Fibroblast of skin of back (primary cell): Measurements from ENCODE around the gene PLA2G12A.
"Not testable (repeated sequence)": the region's sequence is repeated elsewhere in the genome, so short reads cannot be mapped to it uniquely, and the experiment has no call there.

Experiments
- DNase-seq: peaks from one replicate; pipeline ENCODE4 v3.0.0-alpha.2; 2013

The PLA2G12A gene

GRCh38 chr4:109728385-109728784 lies 1.5 kb downstream of the PLA2G12A start:
- DNase-seq = no peak

DNA sequence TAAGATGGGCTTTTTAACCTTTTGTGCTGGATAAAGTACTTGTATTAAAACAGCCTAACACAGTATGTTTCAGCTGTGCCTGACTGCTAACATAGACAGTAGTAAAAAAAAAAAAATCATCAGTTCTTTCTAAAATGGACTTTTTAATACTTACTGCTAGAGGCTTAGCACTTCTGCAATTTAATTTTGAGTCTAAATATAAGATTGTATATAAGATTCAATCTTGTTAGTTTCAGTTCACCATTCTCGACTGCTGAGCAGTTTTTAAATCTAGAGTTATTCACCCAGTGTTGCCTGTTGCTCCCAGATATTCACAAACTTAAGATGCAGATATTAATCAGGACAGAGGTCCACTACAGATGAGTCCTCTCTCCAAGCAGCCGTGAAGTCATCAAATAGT lies 6.8 kb downstream of the PLA2G12A start:
- no peak for DNase-seq

- no peak for DNase-seq
Observed at GRCh38 chr4:109722357-109722756, 7.5 kb downstream of the PLA2G12A start.

GRCh38 chr4:109721033-109721432 lies 8.8 kb downstream of the PLA2G12A start:
- peak; percentile 54 for DNase-seq

GRCh38 chr4:109719604-109720003 lies 10.3 kb downstream of the PLA2G12A start:
- no peak for DNase-seq

- DNase-seq = no peak
Observed at GRCh38 chr4:109718759-109719158, 11.1 kb downstream of the PLA2G12A start.

DNA sequence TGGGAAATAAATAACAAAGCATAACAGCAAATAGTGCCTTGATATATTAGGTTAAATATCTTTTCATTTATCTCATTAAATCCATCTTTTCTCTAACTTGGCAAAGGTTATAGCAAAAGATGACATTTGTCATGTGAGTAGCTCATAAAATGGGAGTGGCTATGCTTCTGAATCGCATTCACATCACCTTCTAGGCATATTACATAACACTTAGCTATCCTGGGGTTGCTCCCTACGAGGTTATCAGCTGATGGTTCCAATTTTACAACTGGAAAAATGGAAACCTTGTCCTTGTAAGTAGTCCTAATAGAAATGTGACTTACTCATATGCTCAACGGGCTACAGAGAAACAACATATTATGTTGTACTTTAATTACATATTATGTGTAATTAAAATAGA lies 16.4 kb downstream of the PLA2G12A start:
- DNase-seq = no peak

DNA sequence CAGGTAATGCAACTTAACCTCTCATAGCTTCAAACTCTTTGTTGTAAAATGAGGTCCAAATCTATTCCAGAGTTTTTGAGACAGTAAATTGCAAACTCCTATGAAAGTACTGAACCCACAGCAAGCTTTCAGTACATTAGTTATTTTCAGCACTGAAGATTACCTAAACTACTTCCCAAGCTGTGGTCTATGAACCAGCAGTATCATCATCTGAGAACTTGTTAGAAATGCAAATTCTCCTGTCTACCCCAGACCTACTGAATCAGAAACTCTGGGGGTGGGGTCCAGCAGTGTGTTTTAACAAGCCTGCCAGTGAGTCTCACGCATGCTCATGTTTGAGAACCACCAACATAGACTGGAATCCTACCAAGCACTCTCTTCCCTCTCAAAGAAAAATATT lies 20.9 kb downstream of the PLA2G12A start:
- DNase-seq = no peak

DNA sequence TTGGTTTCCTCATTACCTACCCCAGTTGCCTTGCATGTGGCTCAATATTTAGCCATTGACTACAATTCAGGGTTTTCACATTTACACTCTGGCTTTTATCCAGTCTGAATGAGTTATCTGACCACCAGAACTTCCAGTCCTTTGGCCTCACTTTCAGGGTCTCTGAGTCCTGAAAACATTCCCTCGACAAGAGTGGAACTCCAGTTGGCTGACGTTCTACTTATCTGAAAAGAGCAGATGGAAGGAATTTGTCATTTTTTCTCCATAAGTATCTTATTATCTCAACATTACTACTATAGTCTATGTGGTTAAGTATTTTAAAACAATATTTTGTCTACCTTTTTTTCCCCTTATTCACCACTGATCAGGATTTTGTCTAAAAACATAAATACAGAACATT lies 21.4 kb downstream of the PLA2G12A start:
- DNase-seq = no peak

GRCh38 chr4:109703664-109704361 lies 26.1 kb downstream of the PLA2G12A start:
- peak; percentile 2 for DNase-seq

GRCh38 chr4:109702950-109703663 lies 26.8 kb downstream of the PLA2G12A start, which contains the start of gene CASP6:
Gene CASP6 (minus strand): TSS chr4:109703445. CDS start chr4:109703395, 50 bp downstream.
- DNase-seq = peak; percentile 73

GRCh38 chr4:109701566-109702410 lies 28.1 kb downstream of the PLA2G12A start:
- DNase-seq = no peak

- DNase-seq = no peak
Observed at GRCh38 chr4:109699553-109700225, 30.2 kb downstream of the PLA2G12A start.

DNA sequence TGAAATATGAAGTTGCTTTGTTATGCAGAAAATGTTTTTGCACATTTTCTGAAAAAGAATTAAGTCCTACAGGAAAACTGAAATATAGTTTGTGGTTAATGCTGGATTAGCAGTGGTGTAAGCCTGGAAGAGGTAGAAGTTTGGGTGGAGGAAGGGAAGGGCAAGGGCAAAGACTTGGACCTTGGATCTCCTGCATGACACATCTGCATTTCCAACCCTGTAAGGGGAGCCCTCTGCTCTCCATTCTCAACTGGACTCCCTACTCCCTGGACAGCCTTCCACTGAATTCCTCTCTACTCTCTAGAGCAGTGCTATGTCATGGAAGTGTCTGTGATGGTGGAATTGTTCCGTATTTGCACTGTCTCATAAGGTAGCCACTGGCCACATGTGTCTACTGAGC lies 31.2 kb downstream of the PLA2G12A start:
- no peak for DNase-seq

DNA sequence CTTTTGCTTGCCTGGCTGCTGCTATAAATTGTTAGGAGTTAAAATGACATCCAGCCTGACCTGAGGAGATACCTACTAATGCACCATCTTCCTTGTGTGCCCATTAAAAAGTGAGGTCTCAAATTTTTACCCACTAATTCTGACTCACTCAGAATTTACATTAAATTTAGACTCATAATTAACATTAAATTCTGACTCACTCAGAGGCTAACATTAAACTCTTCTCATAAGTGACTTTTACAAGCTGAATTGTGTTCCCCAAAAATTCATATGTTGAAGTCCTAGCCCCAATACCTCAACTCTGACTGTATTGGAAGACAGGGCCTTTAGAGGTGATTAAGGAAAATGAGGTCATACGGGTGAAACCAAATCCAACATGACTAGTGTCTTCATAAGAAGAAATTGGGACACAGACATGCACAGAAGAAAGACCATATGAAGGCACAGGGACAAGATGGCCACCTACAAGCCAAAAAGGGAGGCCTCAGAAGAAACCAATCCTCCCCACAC lies 38.4 kb downstream of the PLA2G12A start:
- no peak for DNase-seq

DNA sequence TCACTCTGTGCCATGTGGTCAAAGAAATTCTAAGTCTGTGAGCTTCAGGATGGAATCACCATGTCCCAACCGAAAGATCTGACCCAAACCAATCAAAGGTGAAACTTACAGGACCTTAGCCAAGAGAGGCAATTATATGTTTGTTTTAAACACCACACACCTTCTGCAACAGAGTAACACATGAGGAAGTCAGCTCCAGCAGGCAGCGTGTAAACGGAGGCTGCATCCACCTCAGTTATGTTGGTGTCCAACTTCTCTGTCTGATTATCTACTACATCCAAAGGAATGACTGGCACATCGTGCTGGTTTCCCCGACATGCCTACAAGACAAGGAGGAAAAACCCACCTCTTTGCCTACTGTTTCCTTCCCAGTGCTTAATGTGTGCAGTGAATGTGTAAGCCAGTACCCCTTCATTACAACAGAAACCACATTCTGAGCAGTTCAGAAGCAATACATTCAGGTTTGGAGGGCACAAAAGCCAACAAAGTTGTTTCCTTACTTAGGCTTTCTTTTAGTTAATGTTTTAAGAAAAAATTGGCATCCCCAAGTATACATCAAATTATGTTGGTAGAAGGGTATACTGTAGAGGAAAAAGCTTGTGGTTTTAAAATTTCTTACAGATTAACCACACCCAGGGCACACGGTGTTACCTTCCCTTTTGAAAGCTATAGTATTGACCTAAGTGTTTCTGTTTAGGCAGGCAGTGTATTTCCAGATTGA lies 39.0 kb downstream of the PLA2G12A start:
- no peak for DNase-seq

DNA sequence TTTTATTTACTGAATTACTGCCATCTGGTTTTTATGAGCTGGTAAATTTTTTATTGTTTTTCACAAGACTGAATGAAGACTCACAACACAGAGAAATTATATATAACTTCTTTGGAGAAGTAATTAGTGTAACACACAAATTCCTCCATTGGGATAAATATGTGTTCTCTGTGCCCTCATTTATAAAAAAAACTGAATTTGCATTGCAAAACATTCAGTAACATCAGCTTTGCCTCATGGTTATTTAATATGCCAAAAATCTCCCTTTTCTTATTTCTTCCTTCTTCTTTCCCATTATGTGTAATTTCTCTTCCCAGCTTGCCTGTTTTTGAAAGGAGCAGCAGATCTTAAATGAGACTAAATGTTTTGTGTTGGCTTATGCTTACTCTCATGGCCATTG lies 45.1 kb downstream of the PLA2G12A start:
- DNase-seq = no peak

DNA sequence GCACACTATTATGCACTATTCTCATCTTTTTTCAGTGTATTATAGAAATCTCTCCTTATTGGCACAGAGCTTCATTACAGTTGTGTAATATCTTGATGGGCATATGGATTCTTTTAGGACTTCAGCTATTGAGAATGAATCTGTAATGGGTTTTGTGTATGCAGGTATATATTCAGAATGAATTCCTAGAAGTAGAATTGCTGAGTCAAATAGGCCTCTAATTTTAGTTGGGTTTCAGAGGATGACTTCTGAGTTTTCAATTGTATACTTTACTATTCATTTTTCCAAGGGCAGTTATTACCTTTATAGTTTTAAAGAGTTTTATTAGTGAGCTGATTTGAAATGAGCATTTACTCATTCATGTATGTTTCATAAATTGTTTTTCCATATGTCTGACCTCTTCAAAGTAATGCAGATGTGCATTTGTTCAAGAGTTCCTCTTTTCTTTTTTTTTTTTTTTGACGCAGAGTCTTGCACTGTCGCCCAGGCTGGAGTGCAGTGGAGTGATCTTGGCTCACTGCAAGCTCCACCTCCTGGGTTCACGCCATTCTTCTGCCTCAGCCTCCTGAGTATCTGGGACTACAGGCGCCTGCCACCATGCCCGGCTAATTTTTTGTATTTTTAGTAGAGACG lies 46.1 kb downstream of the PLA2G12A start:
- no peak for DNase-seq

DNA sequence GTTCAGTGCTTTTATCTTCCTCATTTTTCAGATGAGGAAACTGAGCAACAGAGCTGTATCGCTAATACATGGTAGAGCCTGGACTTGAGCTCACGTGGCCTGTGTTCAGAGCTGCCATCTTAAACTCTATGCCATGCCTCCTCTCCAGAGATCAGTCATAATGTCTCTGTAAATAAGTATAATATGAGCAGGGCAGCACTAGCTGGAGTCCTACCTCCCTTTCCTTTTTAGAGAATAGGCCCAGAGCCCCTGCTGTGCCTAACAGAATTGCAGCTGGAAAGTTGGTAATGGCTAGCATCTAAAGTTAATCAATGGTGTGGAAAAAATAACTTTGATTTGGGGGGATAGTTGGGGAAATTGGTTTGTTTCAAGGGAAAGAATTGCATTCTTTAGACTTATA lies 47.0 kb downstream of the PLA2G12A start:
- DNase-seq = no peak

DNA sequence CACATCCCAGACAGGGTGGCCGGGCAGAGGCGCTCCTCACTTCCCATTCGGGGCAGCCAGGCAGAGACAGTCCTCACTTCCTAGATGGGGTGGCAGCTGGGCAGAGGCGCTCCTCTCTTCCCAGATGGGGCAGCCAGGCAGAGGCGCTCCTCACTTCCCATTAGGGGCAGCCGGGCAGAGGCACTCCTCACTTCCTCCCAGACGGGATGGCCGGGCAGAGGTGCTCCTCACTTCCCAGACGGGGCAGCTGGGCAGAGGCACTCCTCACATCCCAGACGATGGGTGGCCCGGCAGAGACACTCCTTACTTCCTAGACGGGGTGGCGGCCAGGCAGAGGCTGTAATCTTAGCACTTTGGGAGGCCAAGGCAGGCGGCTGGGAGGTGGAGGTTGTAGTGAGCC lies 50.9 kb downstream of the PLA2G12A start:
- not testable (repeated sequence) for DNase-seq

GRCh38 chr4:109678472-109678871 lies 51.4 kb downstream of the PLA2G12A start:
- DNase-seq = not testable (repeated sequence)
